Muscle of arm (tissue), 12 donors: Measurements from ENCODE around the gene KIAA1614. TPM values are rescaled to one million over a fixed set of nuclear protein-coding genes. Genes with fewer than 3 reads are reported as not detected.
"Not testable (repeated sequence)": the region's sequence is repeated elsewhere in the genome, so short reads cannot be mapped to it uniquely, and the experiment has no call there.

Experiments
- DNase-seq: peaks from one replicate; pipeline ENCODE4 v3.0.0-alpha.2; 2013
- polyA plus RNA-seq, 12 donors: library from polyadenylated mRNA; unstranded; fragments of 120-200 nt; gene quantifications; one replicate each; pipeline ENCODE4 v1.2.1, GENCODE V29; 2013; ENCODE audit not compliant: insufficient read length in 12 of 12

Gene KIAA1614
- polyA plus RNA-seq, 12 donors, result 6.8 to 22.5 (median 9.3) TPM; not detected in 1

GRCh38 chr1:180956028-180956640 lies 43.4 kb downstream of the KIAA1614 start:
- DNase-seq, result no peak

GRCh38 chr1:180959620-180960019 lies 46.9 kb downstream of the KIAA1614 start:
- not testable (repeated sequence) for DNase-seq

- DNase-seq, result no peak
Measured at GRCh38 chr1:180961622-180962021, 48.9 kb downstream of the KIAA1614 start.

- DNase-seq, result no peak
Measured at GRCh38 chr1:180962178-180962577, 49.5 kb downstream of the KIAA1614 start.

GRCh38 chr1:180964056-180964455 lies 51.4 kb downstream of the KIAA1614 start:
- DNase-seq, result no peak

GRCh38 chr1:180964595-180964994 lies 51.9 kb downstream of the KIAA1614 start:
- no peak for DNase-seq

GRCh38 chr1:180966312-180966711 lies 53.6 kb downstream of the KIAA1614 start:
- DNase-seq, result no peak

- no peak for DNase-seq
Measured at GRCh38 chr1:180966744-180967536, 54.2 kb downstream of the KIAA1614 start.

- DNase-seq, result no peak
Measured at GRCh38 chr1:180967558-180967957, 54.9 kb downstream of the KIAA1614 start.

- not testable (repeated sequence) for DNase-seq
Measured at GRCh38 chr1:180968834-180969233, 56.1 kb downstream of the KIAA1614 start.

GRCh38 chr1:180969434-180969833 lies 56.7 kb downstream of the KIAA1614 start:
- no peak for DNase-seq

- DNase-seq, result no peak
Measured at GRCh38 chr1:180970333-180971079, 57.8 kb downstream of the KIAA1614 start.

- DNase-seq, result no peak
Measured at GRCh38 chr1:180971273-180971997, 58.7 kb downstream of the KIAA1614 start.

- peak; percentile 56 for DNase-seq
Measured at GRCh38 chr1:180973369-180973768, 60.7 kb downstream of the KIAA1614 start.

- no peak for DNase-seq
Measured at GRCh38 chr1:180974236-180974635, 61.5 kb downstream of the KIAA1614 start.

GRCh38 chr1:180975551-180975950 lies 62.9 kb downstream of the KIAA1614 start:
- DNase-seq, result no peak

GRCh38 chr1:180976191-180976590 lies 63.5 kb downstream of the KIAA1614 start:
- DNase-seq, result no peak

- no peak for DNase-seq
Measured at GRCh38 chr1:180976732-180977357, 64.1 kb downstream of the KIAA1614 start.

- DNase-seq, result no peak
Measured at GRCh38 chr1:180981596-180982387, 69.1 kb downstream of the KIAA1614 start.

GRCh38 chr1:180982422-180982821 lies 69.7 kb downstream of the KIAA1614 start:
- DNase-seq, result no peak
